ENCODE results near the gene MEIS2.

The MEIS2 gene

GRCh38 chr15:36936613-36937012 is 163.7 kb downstream of the MEIS2 start:
- ChIA-PET POLR2A (no interaction called here), CTCF (no interaction called here)
- TF ChIP-seq ZBTB7A (tag by site-specific recombination; IDR thresholded peaks at IDR 0.05; ENCODE audit: low read depth) (no peak), ZFP41 (tag by site-specific recombination; IDR thresholded peaks at IDR 0.05; ENCODE audit: borderline replicate concordance) (no peak), ZNF362 (tag by site-specific recombination; IDR thresholded peaks at IDR 0.05) (no peak), ZNF341 (tag by site-specific recombination; IDR thresholded peaks at IDR 0.05; ENCODE audit: low read depth) (no peak), BCL11B (tag by site-specific recombination; IDR thresholded peaks at IDR 0.05; ENCODE audit: low read depth) (no peak), ZNF350 (tag by site-specific recombination; IDR thresholded peaks at IDR 0.05) (no peak), YY2 (tag by site-specific recombination; IDR thresholded peaks at IDR 0.05) (no peak), ZSCAN30 (tag by site-specific recombination; IDR thresholded peaks at IDR 0.05) (no peak), BCL11A (tag by site-specific recombination; IDR thresholded peaks at IDR 0.05; ENCODE audit: low read depth) (no peak)
- no peaks in the 10 kb centered on the region; the same call in 1 of the 2 replicates for H3K4me1 ChIP-seq (ENCODE audit: control insufficient read depth, insufficient read depth, low read length)
- H3K9me3 ChIP-seq (ENCODE audit: control insufficient read depth, insufficient read depth, low read depth, low read length): no peaks in the 10 kb centered on the region
- no peak overlapping the region for H3K4me3 ChIP-seq (ENCODE audit: low read depth, low read length)
- H3K27ac ChIP-seq (ENCODE audit: extremely low read depth, low read depth, low read length): no peak overlapping the region
- no peaks in the 10 kb centered on the region for H3K36me3 ChIP-seq (ENCODE audit: control insufficient read depth in 2 of 2, insufficient read depth in 1 of 2, low read length in 2 of 2)

- no peak overlapping the region for H3K27ac ChIP-seq (ENCODE audit: extremely low read depth, low read depth, low read length)
- H3K36me3 ChIP-seq (ENCODE audit: control insufficient read depth in 2 of 2, insufficient read depth in 1 of 2, low read length in 2 of 2): no peaks in the 10 kb centered on the region; a peak in 1 of 3 replicates
- no peak overlapping the region for H3K4me3 ChIP-seq (ENCODE audit: low read depth, low read length)
- H3K9me3 ChIP-seq (ENCODE audit: control insufficient read depth, insufficient read depth, low read depth, low read length): no peaks in the 10 kb centered on the region
- POLR2A ChIA-PET: no interaction called here
- CTCF ChIA-PET: no interaction called here
- no peaks in the 10 kb centered on the region; the same call in 1 of the 2 replicates for H3K4me1 ChIP-seq (ENCODE audit: control insufficient read depth, insufficient read depth, low read length)
- TF ChIP-seq ZNF555 (tag by site-specific recombination; conservative IDR thresholded peaks at IDR 0.05) (no peak), ZBTB49 (tag by site-specific recombination; IDR thresholded peaks at IDR 0.05; ENCODE audit: low read depth) (no peak), ZNF174 (tag by site-specific recombination; IDR thresholded peaks at IDR 0.05) (no peak), ZNF791 (tag by site-specific recombination; IDR thresholded peaks at IDR 0.05) (no peak), REPIN1 (tag by site-specific recombination; IDR thresholded peaks at IDR 0.05; ENCODE audit: low read depth) (no peak), RBAK (tag by site-specific recombination; IDR thresholded peaks at IDR 0.05) (no peak), BCL11A (tag by site-specific recombination; IDR thresholded peaks at IDR 0.05; ENCODE audit: low read depth) (no peak), PRDM2 (tag by site-specific recombination; IDR thresholded peaks at IDR 0.05; ENCODE audit: borderline replicate concordance) (no peak), ZBTB6 (tag by site-specific recombination; IDR thresholded peaks at IDR 0.05) (no peak), ZNF19 (tag by site-specific recombination; IDR thresholded peaks at IDR 0.05; ENCODE audit: low read depth) (no peak), ZNF513 (tag by site-specific recombination; IDR thresholded peaks at IDR 0.05) (no peak), ZNF211 (tag by site-specific recombination; IDR thresholded peaks at IDR 0.05; ENCODE audit: low read depth) (no peak), ZNF391 (tag by site-specific recombination; IDR thresholded peaks at IDR 0.05; ENCODE audit: borderline replicate concordance, low read depth) (no peak), ZNF830 (tag by site-specific recombination; IDR thresholded peaks at IDR 0.05; ENCODE audit: low read depth) (no peak)
Measured at GRCh38 chr15:36933255-36933990, 166.9 kb downstream of the MEIS2 start.

All from HEK293 (cell line).